C4-2B (cell line): Measurements from ENCODE around the gene MSI2.
"Not testable (repeated sequence)": the region's sequence is repeated elsewhere in the genome, so short reads cannot be mapped to it uniquely, and the experiment has no call there.

Experiments
- H3K27ac ChIP-seq: fragments of 450-650 bp; 2 replicates; pipeline ENCODE4 v1.5.1; 2017
- CTCF ChIP-seq: fragments of 450-650 bp; conservative IDR thresholded peaks from 2 replicates; pipeline ENCODE4 v1.5.1; 2017; ENCODE audit warnings: mild to moderate bottlenecking
- ZFX ChIP-seq: fragments of 450-650 bp; IDR thresholded peaks from 2 replicates; pipeline ENCODE4 v1.6.1; 2017

MSI2 gene

GRCh38 chr17:57215317-57215716 is 41.0 kb upstream of the MSI2 start:
- no peak for TF ChIP-seq CTCF
- no peak for TF ChIP-seq ZFX
- H3K27ac ChIP-seq, result peak overlapping the region; percentile 71; the same call in 1 of the 2 replicates

- H3K27ac ChIP-seq, result no peak overlapping the region
- no peak for TF ChIP-seq ZFX
- TF ChIP-seq CTCF, result no peak
Observed at GRCh38 chr17:57221366-57222350, 34.7 kb upstream of the MSI2 start.

- not testable (repeated sequence) for H3K27ac ChIP-seq
Observed at GRCh38 chr17:57222422-57222821, 33.9 kb upstream of the MSI2 start.

- TF ChIP-seq CTCF, result no peak
- no peak for TF ChIP-seq ZFX
- H3K27ac ChIP-seq, result no peak overlapping the region
Observed at GRCh38 chr17:57225127-57225526, 31.2 kb upstream of the MSI2 start.

GRCh38 chr17:57226793-57227192 is 29.5 kb upstream of the MSI2 start:
- TF ChIP-seq CTCF (no peak), ZFX (no peak)
- H3K27ac ChIP-seq, result no peak overlapping the region

- no peak for TF ChIP-seq ZFX
- TF ChIP-seq CTCF, result no peak
- H3K27ac ChIP-seq, result no peak overlapping the region
Observed at GRCh38 chr17:57228911-57229310, 27.4 kb upstream of the MSI2 start.

DNA sequence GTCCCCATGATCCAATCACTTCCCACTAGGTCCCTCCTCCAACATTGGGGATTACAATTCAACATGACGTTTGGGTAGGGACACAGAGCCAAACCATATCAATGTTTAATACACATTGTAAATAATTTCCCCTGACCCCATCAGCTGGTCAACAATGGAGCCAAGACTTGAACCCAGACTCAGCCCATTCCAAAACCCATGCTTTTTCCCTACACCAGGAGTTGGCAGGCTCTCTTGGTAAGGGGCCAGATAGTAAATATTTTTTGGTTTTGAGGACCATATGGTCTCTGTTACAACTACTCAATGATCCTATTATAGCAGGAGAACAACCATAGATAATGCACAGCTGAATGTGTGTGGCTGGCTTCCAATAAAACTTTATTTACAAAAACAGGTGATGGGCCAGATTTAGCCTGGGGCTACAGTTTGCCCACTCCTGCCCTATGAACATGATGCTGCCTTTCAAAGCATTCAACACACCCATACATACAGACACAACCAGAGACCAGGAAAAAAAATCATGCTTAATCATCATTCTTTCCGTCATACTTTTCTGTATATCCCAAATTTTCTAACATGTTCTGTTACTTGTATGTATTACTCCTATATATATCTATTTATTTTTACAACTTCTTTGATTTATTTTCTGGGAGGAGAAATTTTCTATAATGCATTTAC is 22.1 kb upstream of the MSI2 start:
- TF ChIP-seq ZFX (no peak), CTCF (no peak)
- no peak overlapping the region for H3K27ac ChIP-seq
